Activated CD8-positive, alpha-beta T cell treated with anti-CD3 and anti-CD28 coated beads for 36 hours (primary cell): ENCODE data around the gene MYOM3. TPM values are rescaled to one million over a fixed set of nuclear protein-coding genes. Genes with fewer than 3 reads are reported as not detected.

Source experiments
- ATAC-seq: fragments of 200-7000 bp; cut with Tn5 transposase; one replicate; pipeline ENCODE4 v1.10.0; 2021; ENCODE audit warnings: mild to moderate bottlenecking, moderate library complexity
- CTCF ChIA-PET: fragments of 350-600 bp; sonication (Branson Sonifier 250); formaldehyde crosslinking; loops from one replicate; lab custom pipeline; 2021; ENCODE audit warnings: antibody characterized with exemption; lab: Charles Lee
- POLR2A ChIA-PET: fragments of 350-600 bp; sonication (Branson Sonifier 250); formaldehyde crosslinking; loops from one replicate; lab custom pipeline; 2021; ENCODE audit warnings: antibody characterized with exemption; lab: Charles Lee
- DNase-seq: peaks from one replicate; pipeline ENCODE4 v3.0.0-alpha.2; 2020
- H3K27ac Mint-ChIP-seq: one replicate; pipeline ENCODE4 v1.8.0; 2021; ENCODE audit warnings: mild to moderate bottlenecking, mixed read lengths
- H3K27me3 Mint-ChIP-seq: one replicate; pipeline ENCODE4 v1.8.0; 2021; ENCODE audit warnings: mixed read lengths
- H3K36me3 Mint-ChIP-seq: one replicate; pipeline ENCODE4 v1.8.0; 2021; ENCODE audit warnings: low read depth, mixed read lengths
- H3K4me1 Mint-ChIP-seq: one replicate; pipeline ENCODE4 v1.8.0; 2021; ENCODE audit warnings: low read depth, mixed read lengths
- H3K4me3 Mint-ChIP-seq: one replicate; pipeline ENCODE4 v1.8.0; 2021; ENCODE audit warnings: mild to moderate bottlenecking, moderate library complexity, mixed read lengths
- H3K9me3 Mint-ChIP-seq: one replicate; pipeline ENCODE4 v1.8.0; 2021; ENCODE audit warnings: mixed read lengths
- intact Hi-C: fragments of 100-400 bp; cut with micrococcal nuclease; formaldehyde crosslinking; loops from one replicate; pipeline ENCODE4 v1.10.0; 2022
- total RNA-seq, 2 experiments: library from RNA; stranded (reverse); gene quantifications; one replicate each; pipeline ENCODE4 v1.2.3, GENCODE V29; 2021
- TF ChIP-seq, protein P1 (sequence below): fragments of 200-600 bp; IDR thresholded peaks from one replicate; pipeline ENCODE4 v1.8.0; 2022; ENCODE audit warnings: antibody characterized with exemption, mild to moderate bottlenecking

MYOM3 gene
- total RNA-seq, 2 experiments from 2014 or later: not detected

DNA sequence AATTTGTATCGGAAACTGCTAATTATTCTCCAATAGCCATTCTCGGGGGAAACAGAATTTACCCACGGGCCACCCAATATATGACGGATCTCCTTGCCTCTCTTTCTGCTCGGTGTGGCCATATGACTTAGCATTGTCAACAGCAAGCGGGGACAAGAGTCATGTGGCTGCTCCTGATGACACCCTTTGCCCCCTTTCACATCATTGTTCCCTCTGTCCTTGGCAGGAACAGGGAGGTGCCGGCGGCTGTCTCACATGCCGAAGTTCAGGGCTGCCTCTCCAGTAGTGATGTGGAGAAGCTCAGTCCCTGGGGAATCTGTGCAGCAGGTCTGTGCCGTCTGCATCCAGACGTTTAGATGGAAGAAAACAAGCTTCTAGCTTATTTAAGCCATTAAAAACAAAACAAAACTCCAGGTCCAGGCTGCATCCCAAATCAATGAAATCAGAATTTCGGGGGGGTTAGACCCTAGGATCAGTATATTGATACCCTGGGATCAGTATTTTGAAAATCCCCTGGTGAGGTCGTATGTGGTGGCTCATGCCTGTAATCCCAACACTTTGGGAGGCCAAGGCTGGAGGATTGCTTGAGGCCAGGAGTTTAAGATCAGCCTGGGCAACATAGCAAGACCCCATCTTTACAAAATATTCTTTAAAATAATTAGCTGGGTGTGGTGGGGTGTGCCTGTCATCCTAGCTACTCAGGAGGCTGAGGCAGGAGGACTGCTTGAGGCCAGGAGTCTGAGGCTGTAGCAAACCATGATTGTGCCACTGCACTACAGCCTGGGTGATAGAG, 10.8 kb downstream of the MYOM3 start:
- ChIA-PET CTCF (no interaction called here), POLR2A (interaction anchor here (1.0 kb wide), 1 partner anchor 122 kb away, joined by 3 read pairs; no protein-coding TSS in a partner anchor)
- no peak overlapping the region for H3K4me3 Mint-ChIP-seq
- no peaks in the 10 kb centered on the region for H3K36me3 Mint-ChIP-seq
- no peaks in the 10 kb centered on the region for H3K4me1 Mint-ChIP-seq
- H3K27ac Mint-ChIP-seq: no peak overlapping the region
- no peaks in the 10 kb centered on the region for H3K9me3 Mint-ChIP-seq
- DNase-seq (no peak), ATAC-seq (no peak)
- TF ChIP-seq, protein P1, sequence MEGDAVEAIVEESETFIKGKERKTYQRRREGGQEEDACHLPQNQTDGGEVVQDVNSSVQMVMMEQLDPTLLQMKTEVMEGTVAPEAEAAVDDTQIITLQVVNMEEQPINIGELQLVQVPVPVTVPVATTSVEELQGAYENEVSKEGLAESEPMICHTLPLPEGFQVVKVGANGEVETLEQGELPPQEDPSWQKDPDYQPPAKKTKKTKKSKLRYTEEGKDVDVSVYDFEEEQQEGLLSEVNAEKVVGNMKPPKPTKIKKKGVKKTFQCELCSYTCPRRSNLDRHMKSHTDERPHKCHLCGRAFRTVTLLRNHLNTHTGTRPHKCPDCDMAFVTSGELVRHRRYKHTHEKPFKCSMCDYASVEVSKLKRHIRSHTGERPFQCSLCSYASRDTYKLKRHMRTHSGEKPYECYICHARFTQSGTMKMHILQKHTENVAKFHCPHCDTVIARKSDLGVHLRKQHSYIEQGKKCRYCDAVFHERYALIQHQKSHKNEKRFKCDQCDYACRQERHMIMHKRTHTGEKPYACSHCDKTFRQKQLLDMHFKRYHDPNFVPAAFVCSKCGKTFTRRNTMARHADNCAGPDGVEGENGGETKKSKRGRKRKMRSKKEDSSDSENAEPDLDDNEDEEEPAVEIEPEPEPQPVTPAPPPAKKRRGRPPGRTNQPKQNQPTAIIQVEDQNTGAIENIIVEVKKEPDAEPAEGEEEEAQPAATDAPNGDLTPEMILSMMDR: no peak
- H3K27me3 Mint-ChIP-seq: no peaks in the 10 kb centered on the region
- intact Hi-C loops: no loop called here

DNA sequence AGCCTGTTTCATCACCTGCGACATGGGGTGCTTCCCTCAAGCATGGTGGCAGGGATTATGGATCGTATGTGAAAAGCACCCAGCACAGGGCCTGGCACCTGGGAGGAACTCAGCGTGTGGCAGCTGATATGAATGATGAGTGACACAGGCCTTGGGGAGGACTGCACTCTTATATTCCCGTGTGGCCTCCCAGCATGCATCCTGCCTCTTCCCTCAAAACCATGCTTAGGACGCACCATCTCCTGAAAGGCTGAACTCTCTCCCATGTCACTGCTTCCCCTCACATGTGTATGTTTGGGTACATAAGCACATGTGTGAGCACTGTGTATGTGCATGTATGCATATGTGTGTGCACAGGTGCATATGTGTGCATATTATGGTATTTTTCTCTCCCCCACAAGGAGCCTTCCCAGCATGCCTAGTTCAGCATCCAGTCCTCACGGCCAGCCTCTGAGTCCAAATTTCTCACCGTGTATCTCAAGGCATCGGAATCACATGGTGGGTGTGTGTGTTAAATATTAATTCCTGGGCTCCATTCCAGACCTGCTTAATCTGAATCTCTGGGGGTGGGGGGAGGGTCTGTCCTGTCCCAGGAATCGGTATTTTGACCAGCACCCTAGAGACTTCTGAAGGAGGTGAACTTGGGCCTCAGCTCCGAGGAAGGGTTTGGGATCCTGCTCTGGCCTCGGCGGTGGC, 12.8 kb downstream of the MYOM3 start:
- DNase-seq: no peak
- ATAC-seq: no peak
- CTCF ChIA-PET: no interaction called here

DNA sequence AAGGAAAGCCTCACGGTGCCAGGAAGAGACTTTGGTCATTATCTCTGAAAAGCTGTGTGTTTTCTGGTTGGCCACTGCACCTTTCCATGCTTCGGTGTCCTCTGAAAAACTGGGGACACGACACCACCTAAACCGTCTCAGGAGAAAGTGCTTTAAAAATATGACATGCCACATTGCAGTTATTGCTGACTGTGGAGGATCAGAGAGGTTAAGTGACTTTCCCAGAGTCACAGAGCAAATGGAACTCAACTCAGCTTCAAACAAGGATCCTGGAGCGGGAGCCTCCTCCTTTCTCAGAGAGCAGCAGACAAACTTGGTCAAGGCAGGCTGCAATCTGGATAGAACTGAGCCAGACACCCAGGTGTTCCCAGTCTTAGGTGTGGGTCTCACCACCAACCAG, 13.8 kb downstream of the MYOM3 start:
- DNase-seq: no peak
- no peaks in the 10 kb centered on the region for H3K4me1 Mint-ChIP-seq
- TF ChIP-seq, protein P1: no peak
- no peaks in the 10 kb centered on the region for H3K36me3 Mint-ChIP-seq
- no peaks in the 10 kb centered on the region for H3K9me3 Mint-ChIP-seq
- intact Hi-C loops: no loop called here
- H3K27me3 Mint-ChIP-seq: no peaks in the 10 kb centered on the region
- H3K4me3 Mint-ChIP-seq: no peak overlapping the region
- H3K27ac Mint-ChIP-seq: no peak overlapping the region
- POLR2A ChIA-PET: interaction anchor here (1.3 kb wide), 1 partner anchor 11 kb away, joined by 4 read pairs; no protein-coding TSS in a partner anchor
- CTCF ChIA-PET: no interaction called here
- no peak for ATAC-seq

More for the DNA sequence above, 12.8 kb downstream of the MYOM3 start:
- TF ChIP-seq, protein P1: no peak
- intact Hi-C loops: no loop called here
- POLR2A ChIA-PET: no interaction called here
- H3K36me3 Mint-ChIP-seq: no peaks in the 10 kb centered on the region
- H3K4me1 Mint-ChIP-seq: no peaks in the 10 kb centered on the region
- no peak overlapping the region for H3K4me3 Mint-ChIP-seq
- no peaks in the 10 kb centered on the region for H3K9me3 Mint-ChIP-seq
- H3K27ac Mint-ChIP-seq: no peak overlapping the region
- H3K27me3 Mint-ChIP-seq: no peaks in the 10 kb centered on the region

DNA sequence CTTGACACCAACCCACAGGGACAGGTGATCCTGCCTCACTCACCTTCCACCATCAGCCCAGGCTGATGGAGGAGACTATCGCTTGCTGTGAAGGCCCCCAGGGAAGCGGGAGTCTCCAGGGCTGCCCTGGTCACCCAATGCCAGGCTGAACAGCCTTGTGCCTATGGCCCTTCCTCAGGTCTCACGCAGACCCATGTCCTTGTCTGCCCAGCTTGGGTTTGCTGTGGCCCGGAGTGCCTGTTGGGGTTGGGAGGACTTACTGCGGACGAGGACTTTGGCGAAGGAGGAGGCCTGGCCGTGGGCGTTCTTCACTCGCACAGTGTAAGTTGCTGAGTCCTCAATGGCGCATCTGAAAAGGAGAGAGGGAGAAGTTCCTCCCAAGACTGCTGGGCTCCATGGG, 14.3 kb downstream of the MYOM3 start:
- CTCF ChIA-PET: no interaction called here
- POLR2A ChIA-PET: interaction anchor here (1.3 kb wide), 1 partner anchor 11 kb away, joined by 4 read pairs; no protein-coding TSS in a partner anchor
- H3K27ac Mint-ChIP-seq: no peak overlapping the region
- H3K36me3 Mint-ChIP-seq: no peaks in the 10 kb centered on the region
- no peak overlapping the region for H3K4me3 Mint-ChIP-seq
- H3K9me3 Mint-ChIP-seq: no peaks in the 10 kb centered on the region
- TF ChIP-seq, protein P1: no peak
- ATAC-seq (no peak), DNase-seq (no peak)
- no peaks in the 10 kb centered on the region for H3K4me1 Mint-ChIP-seq
- intact Hi-C loops: no loop called here
- H3K27me3 Mint-ChIP-seq: no peaks in the 10 kb centered on the region

DNA sequence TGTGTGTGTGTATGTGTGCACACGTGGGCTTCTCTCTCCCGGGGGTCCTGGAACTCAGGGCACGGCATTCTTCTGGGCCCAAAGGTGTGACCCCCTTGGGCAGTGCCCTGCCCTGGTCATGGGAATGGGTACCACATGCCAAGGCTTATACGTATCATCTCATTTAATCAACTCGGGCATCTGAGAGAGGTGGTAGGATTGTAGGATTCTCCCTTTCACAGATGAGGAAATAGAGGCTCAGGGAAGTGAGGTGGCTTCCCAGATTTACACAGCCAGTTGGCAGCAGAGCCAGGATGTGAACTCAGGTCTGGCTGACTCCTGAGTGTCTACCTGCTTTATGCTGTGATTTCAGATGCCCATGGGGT, 15.2 kb downstream of the MYOM3 start:
- no peak overlapping the region for H3K4me3 Mint-ChIP-seq
- H3K27ac Mint-ChIP-seq: no peak overlapping the region
- ChIA-PET POLR2A (no interaction called here), CTCF (no interaction called here)
- H3K27me3 Mint-ChIP-seq: no peaks in the 10 kb centered on the region
- TF ChIP-seq, protein P1: no peak
- no peaks in the 10 kb centered on the region for H3K36me3 Mint-ChIP-seq
- H3K9me3 Mint-ChIP-seq: no peaks in the 10 kb centered on the region
- ATAC-seq (no peak), DNase-seq (no peak)
- intact Hi-C loops: no loop called here
- H3K4me1 Mint-ChIP-seq: peaks cover 2% of the 10 kb centered on the region
